B cell (primary cell): ENCODE data around the gene ZNF555. TPM values are rescaled to one million over a fixed set of nuclear protein-coding genes. Genes with fewer than 3 reads are reported as not detected.
A peak's percentile ranks its signal among the peaks of the same experiment; 100 is the strongest.
"Not testable (repeated sequence)": the region's sequence is repeated elsewhere in the genome, so short reads cannot be mapped to it uniquely, and the experiment has no call there.

Source experiments
- ATAC-seq: fragments of 200-7000 bp; cut with Tn5 transposase; one replicate; pipeline ENCODE4 v1.10.0; 2021; ENCODE audit warnings: low read depth, mild to moderate bottlenecking, moderate number of reproducible peaks, moderate library complexity
- CTCF ChIA-PET: fragments of 350-600 bp; sonication (Branson Sonifier 250); formaldehyde crosslinking; loops from one replicate; lab custom pipeline; 2021; ENCODE audit warnings: antibody characterized with exemption, inconsistent platforms; lab: Charles Lee
- POLR2A ChIA-PET: fragments of 350-600 bp; sonication (Branson Sonifier 250); formaldehyde crosslinking; loops from one replicate; lab custom pipeline; 2021; ENCODE audit warnings: antibody characterized with exemption; lab: Charles Lee
- DNase-seq: peaks from one replicate; pipeline ENCODE4 v3.0.0; 2013
- H2AFZ ChIP-seq: 2 replicates; pipeline ENCODE4 v1.6.1; 2012; ENCODE audit warnings: mild to moderate bottlenecking, low read depth, low read length; ENCODE audit not compliant: insufficient read depth, poor library complexity, severe bottlenecking
- H3K27ac ChIP-seq, 2 donors: 1 replicate in 1 of 2; 2 replicates in 1 of 2; pipeline ENCODE4 v1.5.1; 2012 to 2013; ENCODE audit warnings: low read length in 2 of 2, mild to moderate bottlenecking in 2 of 2, moderate library complexity in 1 of 2
- H3K27me3 ChIP-seq, 4 experiments: fragments of 200-600 bp in 1 of 4; sonication (generic) in 1 of 4; replicated peaks in 1 of 4; 1 replicate in 2 of 4; 2 replicates in 2 of 4; pipeline versions ENCODE4 v1.6.1 to v1.7.0; 2013 to 2016; ENCODE audit warnings: low read length in 3 of 4, mild to moderate bottlenecking in 2 of 4, mixed read lengths in 1 of 4, moderate library complexity in 1 of 4; ENCODE audit not compliant: insufficient read depth in 4 of 4, control insufficient read depth in 3 of 4; ENCODE audit errors: control extremely low read depth in 1 of 4
- H3K36me3 ChIP-seq, 2 experiments: replicated peaks in 1 of 2; 1 replicate in 1 of 2; 2 replicates in 1 of 2; pipeline versions ENCODE4 v1.6.1 to v1.7.1; 2013; ENCODE audit warnings: low read length in 1 of 2; ENCODE audit not compliant: insufficient read depth in 2 of 2, control insufficient read depth in 1 of 2; ENCODE audit errors: control extremely low read depth in 1 of 2, extremely low read depth in 1 of 2
- H3K4me1 ChIP-seq, 2 donors: fragments of 200-600 bp in 1 of 2; sonication (generic) in 1 of 2; 1 replicate in 1 of 2; 2 replicates in 1 of 2; pipeline versions ENCODE4 v1.5.1 to v1.6.1; 2013 to 2017; ENCODE audit warnings: low read length in 2 of 2; ENCODE audit not compliant: control insufficient read depth in 2 of 2, insufficient read depth in 2 of 2
- H3K4me2 ChIP-seq: replicated peaks from 2 replicates; pipeline ENCODE3; 2012; ENCODE audit warnings: mild to moderate bottlenecking, low read depth, low read length; ENCODE audit not compliant: poor library complexity, severe bottlenecking
- H3K4me3 ChIP-seq, 5 experiments: fragments of 200-600 bp in 1 of 5; sonication (generic) in 1 of 5; 1 replicate in 3 of 5; 2 replicates in 2 of 5; pipeline versions ENCODE4 v1.5.1 to v1.7.0; 2011 to 2016; ENCODE audit warnings: low read length in 4 of 5, mild to moderate bottlenecking in 4 of 5, low read depth in 2 of 5, control low read depth in 1 of 5, moderate library complexity in 1 of 5; ENCODE audit not compliant: insufficient read depth in 1 of 5; ENCODE audit errors: control extremely low read depth in 1 of 5, extremely low read depth in 1 of 5
- H3K79me2 ChIP-seq: fragments of 200-600 bp; sonication (generic); one replicate; pipeline ENCODE4 v1.6.0; 2016; ENCODE audit warnings: low read length; ENCODE audit not compliant: control insufficient read depth, insufficient read depth
- H3K9ac ChIP-seq: fragments of 200-600 bp; sonication (generic); 2 replicates; pipeline ENCODE4 v1.6.1; 2017; ENCODE audit warnings: mild to moderate bottlenecking, low read length, moderate library complexity
- H3K9me3 ChIP-seq, 3 donors: one replicate each; pipeline versions ENCODE4 v1.6.1 to v1.7.1; 2013; ENCODE audit warnings: low read length in 2 of 3; ENCODE audit not compliant: control insufficient read depth in 2 of 3, insufficient read depth in 1 of 3; ENCODE audit errors: control extremely low read depth in 1 of 3
- H4K20me1 ChIP-seq: 2 replicates; pipeline ENCODE4 v1.6.0; 2012; ENCODE audit warnings: mild to moderate bottlenecking, low read length; ENCODE audit not compliant: insufficient read depth, control insufficient read depth, poor library complexity, severe bottlenecking
- H3K27ac Mint-ChIP-seq: one replicate; pipeline ENCODE4 v1.8.0; 2021; ENCODE audit warnings: mixed read lengths
- H3K27me3 Mint-ChIP-seq: one replicate; pipeline ENCODE4 v1.8.0; 2021; ENCODE audit warnings: mixed read lengths
- H3K4me1 Mint-ChIP-seq: one replicate; pipeline ENCODE4 v1.8.0; 2021; ENCODE audit warnings: mixed read lengths
- H3K4me3 Mint-ChIP-seq: one replicate; pipeline ENCODE4 v1.8.0; 2021; ENCODE audit warnings: mixed read lengths
- H3K9me3 Mint-ChIP-seq: one replicate; pipeline ENCODE4 v1.8.0; 2022; ENCODE audit warnings: mixed read lengths; ENCODE audit not compliant: insufficient read depth
- EZH2 ChIP-seq: IDR thresholded peaks from 2 replicates; pipeline ENCODE4 v1.6.1; 2012; ENCODE audit warnings: borderline replicate concordance, low read depth, mild to moderate bottlenecking, moderate library complexity, low read length; ENCODE audit not compliant: insufficient read depth, poor library complexity, severe bottlenecking
- WGBS: methylation state at CpG from one replicate; pipeline ENCODE4 v1.1.5; 2013; ENCODE audit warnings: missing lambda C conversion rate; ENCODE audit not compliant: insufficient coverage; 5-methylcytosine and 5-hydroxymethylcytosine counted together
- intact Hi-C: fragments of 100-400 bp; cut with micrococcal nuclease; formaldehyde crosslinking; loops from one replicate; pipeline ENCODE4 v1.10.0; 2022
- polyA plus RNA-seq: library from polyadenylated mRNA; depleted of rRNA; stranded (reverse); fragments of >200 nt; gene quantifications from 2 replicates; pipeline ENCODE4 v1.2.3, GENCODE V29; 2012
- total RNA-seq, 2 donors: library from RNA; stranded (reverse); fragments of 120-200 nt in 1 of 2; gene quantifications; 1 replicate in 1 of 2; 2 replicates in 1 of 2; pipeline versions ENCODE4 v1.2.3 to v1.2.4, GENCODE V29; 2013 to 2022
- TF ChIP-seq, protein P1 (sequence below): fragments of 200-600 bp; IDR thresholded peaks from one replicate; pipeline ENCODE4 v1.8.0; 2022; ENCODE audit warnings: antibody characterized with exemption, mild to moderate bottlenecking

The ZNF555 gene
- total and polyA plus RNA-seq, 2 donors (not counting 1 experiment from before 2014, with no cell fraction given), result 1.8 to 7.4 TPM

GRCh38 chr19:2888731-2889224 is 47.5 kb downstream of the ZNF555 start:
- ChIA-PET POLR2A (no interaction called here), CTCF (interaction anchor here (1.2 to 2.2 kb wide), 7 partner anchors 12 to 273 kb away, joined by 3 to 17 read pairs (median 6); partner anchors contain the start of gene ZNF57)
- Histone ChIP-seq H3K9me3 (peaks cover 0 to 8% (median 0%) of the 10 kb centered on the region in 3 donors), H3K9ac (no peak overlapping the region), H2AFZ (peak overlapping the region; percentile 27), H3K79me2 (no peaks in the 10 kb centered on the region), H3K4me3 (peak overlapping the region in 3 of 5 experiments; percentile 8 to 30 (median 9)), H3K36me3 (no peaks in the 10 kb centered on the region), H3K27ac (peak overlapping the region; percentile 19 to 72), H4K20me1 (no peaks in the 10 kb centered on the region), H3K4me2 (peak overlapping the region; percentile 50), H3K27me3 (no peaks in the 10 kb centered on the region), H3K4me1 (peaks cover 3 to 16% of the 10 kb centered on the region in 2 donors)
- ATAC-seq, result peak; percentile 69
- DNase-seq, result peak; percentile 81
- Mint-ChIP-seq H3K27me3 (peaks cover 4% of the 10 kb centered on the region), H3K4me1 (peaks cover 18% of the 10 kb centered on the region), H3K4me3 (peak overlapping the region; percentile 77), H3K9me3 (no peaks in the 10 kb centered on the region), H3K27ac (peak overlapping the region; percentile 75)
- intact Hi-C loops, result loop anchor here (5.0 kb wide), 1 partner anchor 46 kb away; the partner anchor contains the start of gene ZNF555
- TF ChIP-seq EZH2, result no peak
- TF ChIP-seq, protein P1, sequence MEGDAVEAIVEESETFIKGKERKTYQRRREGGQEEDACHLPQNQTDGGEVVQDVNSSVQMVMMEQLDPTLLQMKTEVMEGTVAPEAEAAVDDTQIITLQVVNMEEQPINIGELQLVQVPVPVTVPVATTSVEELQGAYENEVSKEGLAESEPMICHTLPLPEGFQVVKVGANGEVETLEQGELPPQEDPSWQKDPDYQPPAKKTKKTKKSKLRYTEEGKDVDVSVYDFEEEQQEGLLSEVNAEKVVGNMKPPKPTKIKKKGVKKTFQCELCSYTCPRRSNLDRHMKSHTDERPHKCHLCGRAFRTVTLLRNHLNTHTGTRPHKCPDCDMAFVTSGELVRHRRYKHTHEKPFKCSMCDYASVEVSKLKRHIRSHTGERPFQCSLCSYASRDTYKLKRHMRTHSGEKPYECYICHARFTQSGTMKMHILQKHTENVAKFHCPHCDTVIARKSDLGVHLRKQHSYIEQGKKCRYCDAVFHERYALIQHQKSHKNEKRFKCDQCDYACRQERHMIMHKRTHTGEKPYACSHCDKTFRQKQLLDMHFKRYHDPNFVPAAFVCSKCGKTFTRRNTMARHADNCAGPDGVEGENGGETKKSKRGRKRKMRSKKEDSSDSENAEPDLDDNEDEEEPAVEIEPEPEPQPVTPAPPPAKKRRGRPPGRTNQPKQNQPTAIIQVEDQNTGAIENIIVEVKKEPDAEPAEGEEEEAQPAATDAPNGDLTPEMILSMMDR, result no peak
- 55% methylated on average over 36 of the region's 37 CpGs for WGBS

GRCh38 chr19:2890531-2890930 is 49.3 kb downstream of the ZNF555 start:
- H3K4me2 ChIP-seq, H3K36me3 ChIP-seq, H3K9ac ChIP-seq, H3K27ac ChIP-seq, H2AFZ ChIP-seq, DNase-seq, H3K4me3 ChIP-seq, H3K79me2 ChIP-seq, H3K27me3 ChIP-seq, intact Hi-C loops, H4K20me1 ChIP-seq, H3K27me3 Mint-ChIP-seq, CTCF ChIA-PET, ATAC-seq, H3K4me3 Mint-ChIP-seq, H3K9me3 Mint-ChIP-seq, POLR2A ChIA-PET: not testable (repeated sequence)
- Histone ChIP-seq H3K4me1 (peaks cover 3 to 16% of the 10 kb centered on the region in 2 donors), H3K9me3 (peaks cover 0 to 11% (median 0%) of the 10 kb centered on the region in 3 donors)
- Mint-ChIP-seq H3K27ac (peak overlapping the region; percentile 37), H3K4me1 (peaks cover 18% of the 10 kb centered on the region)
- 92% methylated on average over 8 of the region's 8 CpGs for WGBS
